ENCODE results near the gene ALOX5AP.

The ALOX5AP gene

GRCh38 chr13:30802501-30802900 is 67.2 kb downstream of the ALOX5AP start:
- no peak for DNase-seq

GRCh38 chr13:30802953-30803478 is 67.7 kb downstream of the ALOX5AP start:
- peak; percentile 90 for DNase-seq

GRCh38 chr13:30803749-30804148 is 68.4 kb downstream of the ALOX5AP start:
- no peak for DNase-seq

GRCh38 chr13:30804474-30804873 is 69.1 kb downstream of the ALOX5AP start:
- DNase-seq: no peak

- no peak for DNase-seq
Observed at GRCh38 chr13:30805132-30805537, 69.8 kb downstream of the ALOX5AP start.

GRCh38 chr13:30805603-30806011 is 70.3 kb downstream of the ALOX5AP start:
- DNase-seq: no peak

GRCh38 chr13:30806784-30807183 is 71.4 kb downstream of the ALOX5AP start:
- peak; percentile 25 for DNase-seq

GRCh38 chr13:30807392-30807791 is 72.0 kb downstream of the ALOX5AP start:
- peak; percentile 17 for DNase-seq

- DNase-seq: no peak
Observed at GRCh38 chr13:30808600-30808999, 73.3 kb downstream of the ALOX5AP start.

GRCh38 chr13:30809787-30810186 is 74.4 kb downstream of the ALOX5AP start:
- no peak for DNase-seq

GRCh38 chr13:30810261-30810701 is 74.9 kb downstream of the ALOX5AP start:
- no peak for DNase-seq

- DNase-seq: no peak
Observed at GRCh38 chr13:30810801-30811200, 75.5 kb downstream of the ALOX5AP start.

Data from hematopoietic multipotent progenitor cell treated with erythropoietin and hydrocortisone succinate and interleukin-3 and kit ligand, for 6 days (in vitro differentiated cells).